GM19099 (cell line): ENCODE data around the gene SLC13A3.

Experiments
- POLR2A ChIP-seq: IDR thresholded peaks from 3 replicates; pipeline ENCODE4 v1.6.1; 2011; ENCODE audit warnings: low read depth; ENCODE audit not compliant: insufficient read length; ENCODE audit errors: extremely low read depth

SLC13A3 gene

DNA sequence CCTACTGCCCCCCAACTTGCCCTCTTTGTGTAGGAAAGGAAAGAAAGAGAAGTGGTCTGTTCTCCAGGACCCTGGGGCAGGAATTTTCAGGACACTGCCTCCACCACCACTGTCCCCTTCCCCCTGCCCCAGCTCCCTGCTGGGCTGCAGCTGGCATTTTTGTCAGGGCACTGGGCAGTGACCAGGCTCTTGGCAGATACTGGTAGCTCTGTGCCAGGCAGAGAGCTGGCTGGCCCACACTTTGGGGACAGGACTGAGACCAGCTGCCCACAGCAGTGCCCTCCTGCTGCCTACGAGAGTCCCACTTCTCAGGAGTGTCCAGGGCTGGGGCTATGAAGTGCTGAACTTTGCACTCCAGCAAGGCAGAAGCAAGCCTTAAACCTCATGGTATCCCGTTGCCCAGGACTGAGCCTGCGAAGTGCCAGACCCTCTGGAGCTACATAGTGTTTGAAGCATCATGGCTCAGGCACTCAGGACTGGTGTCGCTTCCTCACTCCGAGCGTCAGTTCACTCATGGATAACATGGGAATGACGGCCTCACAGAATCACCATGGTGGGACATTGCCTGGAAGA is 19.3 kb downstream of the SLC13A3 start:
- TF ChIP-seq POLR2A, result no peak

- TF ChIP-seq POLR2A, result no peak
Measured at GRCh38 chr20:46631212-46631869, 19.9 kb downstream of the SLC13A3 start.

DNA sequence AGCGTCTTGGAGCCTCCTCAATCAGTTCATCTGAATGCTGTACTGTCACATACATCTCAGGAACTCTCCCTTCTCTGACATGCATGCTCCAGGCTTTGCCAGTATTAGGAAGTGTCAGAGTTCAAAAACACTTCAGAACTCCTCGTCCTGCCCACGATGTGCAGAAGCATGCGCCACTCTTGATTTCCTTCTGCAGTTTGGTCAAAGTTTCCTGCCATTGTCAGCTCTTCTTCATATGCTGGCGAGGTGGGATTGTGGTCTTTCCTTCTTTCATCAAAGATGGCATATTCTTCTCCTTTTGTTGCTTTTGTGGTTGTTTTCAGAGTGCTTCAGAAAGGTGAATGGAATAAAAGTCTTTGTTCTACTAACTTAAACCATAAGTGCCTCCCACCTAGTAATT is 21.0 kb downstream of the SLC13A3 start:
- no peak for TF ChIP-seq POLR2A

DNA sequence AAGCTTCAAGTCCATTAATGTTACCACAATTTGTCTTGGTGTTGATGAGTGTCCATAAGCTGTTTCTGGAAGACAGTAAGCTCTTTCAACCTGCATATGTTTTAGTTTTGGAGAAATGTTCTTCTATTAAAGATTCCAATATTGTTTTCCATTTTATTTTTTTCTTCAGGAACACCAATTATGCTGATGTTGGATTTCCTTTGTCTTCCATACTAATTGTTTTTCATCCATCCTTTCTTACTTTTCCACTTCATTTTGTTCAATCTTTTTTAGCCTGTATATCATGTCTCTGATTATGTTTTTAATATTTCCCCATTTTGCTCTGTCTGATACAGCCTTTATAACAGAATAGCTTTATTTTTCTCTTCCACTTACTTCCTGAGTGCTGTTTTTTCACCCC is 21.9 kb downstream of the SLC13A3 start:
- TF ChIP-seq POLR2A, result no peak

- no peak for TF ChIP-seq POLR2A
Measured at GRCh38 chr20:46627234-46627633, 24.0 kb downstream of the SLC13A3 start.

GRCh38 chr20:46626758-46627157 is 24.5 kb downstream of the SLC13A3 start:
- no peak for TF ChIP-seq POLR2A

- TF ChIP-seq POLR2A, result no peak
Measured at GRCh38 chr20:46625875-46626373, 25.3 kb downstream of the SLC13A3 start.

- TF ChIP-seq POLR2A, result no peak
Measured at GRCh38 chr20:46624946-46625345, 26.3 kb downstream of the SLC13A3 start.

DNA sequence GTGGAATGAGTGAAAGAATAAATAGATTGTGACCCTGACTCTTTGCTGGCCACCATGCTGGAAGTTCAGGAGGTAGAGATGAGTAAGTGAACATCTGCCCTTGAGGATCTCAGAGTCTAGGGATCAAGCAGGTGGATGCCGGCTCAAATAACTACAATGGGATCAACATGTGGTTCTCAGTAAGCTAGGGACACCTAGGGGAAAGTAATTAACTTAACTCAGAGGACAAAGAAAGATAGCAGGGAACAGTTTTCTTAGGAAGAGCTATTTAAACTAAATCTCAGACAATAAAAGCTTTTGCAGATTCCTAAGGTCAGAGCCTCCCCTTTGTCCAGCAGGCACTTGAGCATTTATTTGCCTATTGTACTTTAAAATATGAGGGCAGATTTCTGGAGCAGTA is 29.1 kb downstream of the SLC13A3 start:
- TF ChIP-seq POLR2A, result no peak

- TF ChIP-seq POLR2A, result no peak
Measured at GRCh38 chr20:46621492-46621891, 29.8 kb downstream of the SLC13A3 start.

DNA sequence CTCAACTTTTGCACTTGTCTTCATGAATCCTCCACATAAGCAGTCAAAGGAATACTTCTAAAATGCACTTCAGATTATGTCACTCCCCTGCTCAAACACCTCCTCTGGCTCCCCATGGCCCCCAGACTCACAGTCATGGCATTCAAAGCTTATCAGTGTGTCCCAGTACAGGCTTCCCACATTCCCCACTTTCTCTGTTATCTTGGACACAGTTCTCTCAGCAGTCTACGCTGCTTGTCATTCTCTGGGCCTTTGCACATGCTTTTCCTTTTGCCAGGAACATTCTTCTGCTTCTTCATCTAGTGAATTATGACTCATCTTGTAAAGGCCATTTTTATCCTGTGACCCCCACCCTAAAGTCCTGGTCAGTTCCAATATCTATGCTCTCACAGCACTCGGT is 31.8 kb downstream of the SLC13A3 start:
- TF ChIP-seq POLR2A, result no peak

GRCh38 chr20:46618316-46619100 is 32.8 kb downstream of the SLC13A3 start:
- TF ChIP-seq POLR2A, result no peak

- no peak for TF ChIP-seq POLR2A
Measured at GRCh38 chr20:46614503-46614902, 36.8 kb downstream of the SLC13A3 start.

DNA sequence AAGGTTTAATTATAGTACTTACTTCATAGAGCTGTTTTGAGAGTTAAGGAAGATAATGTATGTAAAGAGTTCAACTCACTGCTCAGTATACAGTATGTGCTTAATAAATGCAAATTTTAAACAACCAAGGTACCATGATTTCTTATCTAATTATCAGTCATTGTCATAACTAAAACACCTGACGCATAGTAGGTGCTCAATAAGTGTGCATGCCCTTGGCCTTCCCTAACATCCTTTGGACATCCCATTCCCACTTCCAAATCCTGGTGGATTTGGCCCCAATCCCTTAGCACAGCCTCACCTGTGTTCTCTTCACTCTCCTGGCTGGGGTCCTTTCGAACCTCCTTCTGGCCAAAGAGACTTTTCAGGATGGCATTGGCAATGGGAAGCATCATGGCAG is 41.1 kb downstream of the SLC13A3 start:
- no peak for TF ChIP-seq POLR2A

- no peak for TF ChIP-seq POLR2A
Measured at GRCh38 chr20:46609043-46609442, 42.2 kb downstream of the SLC13A3 start.
